HG02938 (cell line): Measurements from ENCODE around the gene GNGT2.

ENCODE experiments used
- ATAC-seq: cut with Tn5 transposase; IDR thresholded peaks from one replicate; pipeline ENCODE4 v1.9.1; 2021; ENCODE audit warnings: mild to moderate bottlenecking, moderate library complexity; ENCODE audit not compliant: unreplicated experiment

Gene GNGT2

DNA sequence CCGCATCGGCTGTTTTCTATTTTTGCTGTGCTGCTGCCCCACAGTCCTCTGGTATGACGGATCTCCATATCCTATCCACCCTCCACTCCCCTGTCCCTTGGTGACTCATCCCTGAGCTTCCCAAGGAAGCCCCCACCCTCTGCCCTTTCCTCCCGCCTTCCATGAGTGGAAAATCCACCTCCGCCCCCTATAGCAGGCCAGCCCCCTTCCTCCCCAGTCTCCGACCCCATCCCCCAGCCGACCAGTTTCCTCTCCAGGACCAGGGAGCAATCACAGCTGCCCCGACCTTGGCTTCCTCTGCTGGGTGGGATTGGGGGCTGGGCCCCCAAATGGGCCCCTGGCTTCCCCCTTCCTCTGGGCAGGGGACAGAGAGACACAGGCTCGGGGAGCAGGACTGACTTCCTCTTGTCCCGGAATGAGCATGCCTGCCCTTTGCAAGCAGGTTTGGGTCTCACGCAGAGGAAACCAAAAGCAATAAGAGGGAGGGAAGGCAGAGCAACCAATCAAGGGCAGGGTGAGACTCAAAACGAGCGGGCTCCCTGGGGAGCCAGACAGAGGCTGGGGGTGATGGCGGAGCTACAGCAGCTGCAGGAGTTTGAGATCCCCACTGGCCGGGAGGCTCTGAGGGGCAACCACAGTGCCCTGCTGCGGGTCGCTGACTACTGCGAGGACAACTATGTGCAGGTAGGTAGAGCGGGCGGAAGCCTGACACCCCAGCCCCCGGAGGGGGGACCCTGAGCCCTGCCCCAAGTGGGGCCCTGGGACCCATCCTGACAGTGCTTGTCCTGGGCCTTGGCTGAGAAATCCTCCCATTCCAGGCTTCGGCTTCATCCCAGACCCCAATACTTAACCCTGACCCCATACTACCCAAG, at the start of gene GNGT2, which contains the start of gene ABI3:
Gene GNGT2 (minus strand): TSS at position 417 of the 872 bp plus-strand sequence. CDS start 3,152 bp downstream, outside the sequence.
Gene ABI3 (plus strand): TSS at position 550 of the 872 bp plus-strand sequence. CDS start 18 bp downstream, at position 568.
- ATAC-seq, result peak; percentile 90

DNA sequence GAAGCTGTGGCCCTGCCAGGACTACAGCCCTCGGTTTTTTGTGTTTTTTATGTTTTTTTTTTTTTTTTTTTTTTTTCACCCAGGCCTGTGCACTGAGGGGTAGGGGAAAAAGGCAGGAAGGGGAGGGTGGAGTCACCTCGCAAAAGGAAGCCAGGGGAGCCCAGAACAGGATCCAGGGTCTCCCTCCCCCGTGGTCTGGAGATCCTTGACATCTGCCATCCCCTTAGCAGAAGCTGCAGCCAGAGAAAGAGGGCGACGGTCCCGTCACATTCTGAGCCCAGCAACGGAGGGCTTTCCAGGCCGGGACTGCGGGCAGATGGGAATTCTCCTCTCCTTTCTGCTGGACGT, 49.3 kb upstream of the GNGT2 start:
- no peak for ATAC-seq

DNA sequence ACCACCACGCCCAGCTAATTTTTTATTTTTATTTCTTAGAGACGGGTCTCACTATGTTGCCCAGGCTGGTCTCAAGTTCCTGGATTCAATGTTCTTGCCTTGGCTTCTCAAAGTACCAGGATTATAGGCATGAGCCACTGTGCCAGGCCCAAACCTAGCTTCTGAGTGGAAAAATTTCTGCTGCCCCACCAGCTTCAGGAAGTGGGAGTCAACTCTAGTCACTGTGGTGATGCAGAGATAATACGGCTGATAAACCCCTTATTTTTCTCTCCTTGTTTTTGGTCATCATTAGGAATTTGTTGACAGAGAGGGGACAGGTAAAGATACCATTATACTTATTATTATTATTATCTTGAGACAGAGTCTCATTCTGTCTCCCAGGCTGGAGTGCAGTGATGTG, 48.0 kb upstream of the GNGT2 start:
- ATAC-seq, result no peak

DNA sequence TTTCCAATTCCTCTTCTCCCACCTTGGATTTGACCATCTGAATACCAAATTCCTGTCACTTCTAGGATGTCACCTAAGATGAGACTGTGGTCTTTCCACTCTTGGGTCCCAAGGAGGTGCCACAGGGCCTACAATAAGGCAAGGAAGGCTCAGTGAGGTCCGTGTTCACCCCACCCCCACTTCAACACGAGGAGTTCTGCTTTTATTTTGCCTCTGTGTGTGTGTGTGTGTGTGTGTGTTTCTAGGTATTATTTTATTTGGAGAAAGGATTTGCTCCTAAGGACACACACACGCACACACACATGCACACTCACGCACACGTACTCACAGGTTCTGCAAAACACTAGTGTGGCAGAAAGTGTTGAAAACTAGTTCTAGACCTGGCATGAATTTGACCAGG, 44.8 kb upstream of the GNGT2 start:
- ATAC-seq, result no peak

DNA sequence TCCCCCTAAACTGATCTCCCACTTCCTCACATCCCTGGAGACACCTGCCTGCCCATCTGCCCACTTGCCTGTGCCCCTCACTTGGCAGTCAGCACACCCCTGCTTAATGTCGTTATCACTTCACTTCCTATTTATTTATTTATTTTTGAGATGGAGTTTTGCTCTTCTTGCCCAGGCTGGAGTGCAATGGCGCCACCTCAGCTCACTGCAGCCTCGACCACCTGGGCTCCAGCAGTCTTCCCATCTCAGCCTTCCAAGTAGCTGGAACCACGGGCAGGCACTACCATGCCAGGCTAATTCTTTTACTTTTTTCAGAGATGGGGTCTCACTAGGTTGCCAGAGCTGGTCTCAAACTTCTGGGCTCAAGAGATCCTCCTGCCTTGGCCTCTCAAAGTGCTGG, 43.7 kb upstream of the GNGT2 start:
- no peak for ATAC-seq

DNA sequence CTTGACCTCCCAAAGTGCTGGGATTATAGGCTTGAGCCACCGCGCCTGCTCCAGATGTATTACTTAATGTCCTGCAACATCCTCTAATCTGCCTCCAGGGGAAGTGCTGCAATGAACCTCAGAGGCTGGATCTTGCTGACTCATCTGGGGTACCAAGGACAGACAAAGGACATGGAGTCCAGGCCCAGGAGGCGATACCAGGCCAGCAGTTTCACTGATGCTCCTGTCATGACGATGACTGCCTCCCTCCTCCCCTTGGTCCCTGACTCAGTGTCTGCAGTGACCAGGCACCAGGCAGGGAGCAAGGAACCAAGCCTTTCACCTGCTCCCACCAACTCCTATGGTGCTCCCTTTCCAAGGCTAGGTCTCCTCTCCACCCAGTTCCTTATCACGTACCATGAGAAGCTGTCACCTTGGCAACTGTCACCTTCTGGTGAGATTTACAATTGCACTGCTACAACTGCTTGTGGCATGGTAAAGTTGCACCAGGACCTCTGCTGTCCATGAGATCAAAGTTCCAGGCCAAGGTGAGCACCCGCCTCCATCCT, 41.8 kb upstream of the GNGT2 start:
- no peak for ATAC-seq

GRCh38 chr17:49249890-49250522, 39.6 kb upstream of the GNGT2 start:
- ATAC-seq, result no peak

DNA sequence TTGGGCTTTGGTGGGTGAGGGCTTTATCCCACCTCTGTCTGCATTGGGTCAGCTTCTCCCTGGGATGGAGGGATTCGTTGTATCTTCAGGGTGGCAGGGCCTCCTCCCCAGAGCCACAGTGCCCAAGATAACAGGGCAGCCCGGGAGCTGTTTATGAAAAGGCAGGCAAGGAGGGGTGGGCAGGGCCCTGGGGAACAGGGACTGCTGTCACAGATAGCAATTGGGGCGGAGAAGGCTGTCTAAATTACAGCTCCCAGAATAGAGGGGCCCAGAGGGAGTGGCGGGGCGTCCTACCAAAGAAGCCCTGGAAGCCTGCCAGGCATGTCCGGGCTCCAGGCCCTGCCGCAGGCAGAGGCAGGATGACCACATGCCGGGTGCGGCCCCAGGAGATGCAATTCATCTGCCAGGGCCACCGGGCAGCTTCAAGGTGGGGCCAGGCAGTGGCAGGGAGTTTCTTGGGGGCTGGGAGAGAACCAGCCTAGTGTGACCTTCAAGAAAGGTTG, 39.0 kb upstream of the GNGT2 start:
- ATAC-seq, result no peak

DNA sequence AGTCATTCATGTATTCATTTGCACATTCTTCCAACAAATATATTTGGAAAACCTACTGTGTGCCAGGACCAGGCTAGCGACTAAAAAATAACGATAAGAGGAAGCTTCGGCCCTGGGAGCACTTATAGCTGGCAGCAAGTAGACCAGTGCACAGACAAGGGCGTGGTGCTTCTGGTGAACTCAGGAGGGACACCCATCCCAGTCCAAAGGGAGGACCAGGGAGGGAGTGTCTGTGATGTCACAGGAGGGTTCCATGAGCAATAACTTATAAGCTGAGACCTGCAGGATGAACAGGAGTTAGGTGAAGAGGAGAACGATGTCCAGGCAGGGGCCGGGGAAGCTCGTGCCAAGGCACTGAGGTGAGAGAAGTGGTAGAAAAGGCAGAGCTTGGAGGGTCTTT, 37.6 kb upstream of the GNGT2 start:
- no peak for ATAC-seq

DNA sequence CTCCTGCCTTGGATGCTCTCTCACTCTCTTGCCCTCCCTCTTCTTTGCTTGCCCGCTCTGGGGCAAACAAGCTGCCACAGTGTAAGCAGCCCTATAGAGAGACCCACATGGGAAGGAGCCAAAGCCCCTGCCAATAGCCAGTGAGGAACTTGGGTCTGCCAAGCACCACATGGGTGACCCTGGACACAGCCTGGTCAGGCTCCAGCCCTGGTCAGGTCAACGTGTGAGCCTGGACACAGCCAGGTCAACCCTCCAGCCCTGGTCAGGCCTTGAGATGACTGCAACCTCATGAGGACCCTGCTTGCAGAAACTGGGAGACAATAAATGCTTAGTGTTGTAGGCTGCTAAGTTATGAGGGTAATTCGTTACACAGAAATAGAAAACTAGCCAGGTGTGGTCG, 34.5 kb upstream of the GNGT2 start:
- ATAC-seq, result no peak

GRCh38 chr17:49242813-49243212, 32.4 kb upstream of the GNGT2 start:
- no peak for ATAC-seq

DNA sequence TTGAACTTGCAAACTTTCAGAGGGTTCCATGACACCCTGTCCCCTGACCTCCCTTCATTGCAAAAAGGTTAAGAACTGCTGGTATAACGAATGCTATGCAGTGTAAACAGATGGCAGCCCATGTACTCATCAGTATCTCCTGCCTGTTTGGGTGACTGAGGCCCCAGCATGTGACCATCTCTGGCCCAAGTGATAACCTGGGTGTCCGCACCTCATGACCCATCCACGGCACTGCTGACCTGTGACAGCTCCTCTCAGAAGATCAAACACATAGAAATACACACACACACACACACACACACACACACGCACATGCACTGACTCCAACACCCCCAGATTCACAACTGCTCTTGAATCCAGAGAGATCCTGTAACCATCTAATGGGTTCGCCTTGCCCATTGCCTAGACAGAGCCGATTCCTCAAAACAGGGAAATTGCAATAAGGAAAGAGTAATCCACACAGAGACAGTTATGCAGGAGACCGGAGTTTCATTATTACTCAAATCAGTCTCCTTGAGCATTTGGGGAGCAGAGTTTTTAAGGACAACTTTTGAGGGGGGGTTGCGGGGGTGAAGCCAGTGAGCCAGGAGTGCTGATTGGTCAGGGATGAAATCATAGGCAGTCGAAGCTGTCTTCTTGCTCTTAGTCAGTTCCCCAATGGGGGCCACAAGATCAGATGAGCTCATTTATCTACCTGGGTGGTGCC, 31.5 kb upstream of the GNGT2 start:
- no peak for ATAC-seq

DNA sequence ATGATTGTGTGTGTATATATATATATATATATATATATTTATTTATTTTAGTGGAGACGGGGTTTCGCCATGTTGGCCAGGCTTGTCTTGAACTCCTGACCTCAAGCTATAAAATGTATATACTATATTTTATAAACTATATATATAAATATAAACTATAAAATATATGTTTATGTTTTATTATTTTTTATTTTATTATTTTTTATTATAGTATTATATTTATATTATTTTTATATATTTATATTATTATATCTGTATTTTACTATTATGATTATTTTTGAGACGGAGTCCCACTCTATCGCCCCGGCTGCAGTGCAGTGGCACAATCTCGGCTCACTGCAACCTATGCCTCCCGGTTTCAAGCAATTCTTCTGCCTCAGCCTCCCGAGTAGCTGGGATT, 30.7 kb upstream of the GNGT2 start:
- ATAC-seq, result no peak

DNA sequence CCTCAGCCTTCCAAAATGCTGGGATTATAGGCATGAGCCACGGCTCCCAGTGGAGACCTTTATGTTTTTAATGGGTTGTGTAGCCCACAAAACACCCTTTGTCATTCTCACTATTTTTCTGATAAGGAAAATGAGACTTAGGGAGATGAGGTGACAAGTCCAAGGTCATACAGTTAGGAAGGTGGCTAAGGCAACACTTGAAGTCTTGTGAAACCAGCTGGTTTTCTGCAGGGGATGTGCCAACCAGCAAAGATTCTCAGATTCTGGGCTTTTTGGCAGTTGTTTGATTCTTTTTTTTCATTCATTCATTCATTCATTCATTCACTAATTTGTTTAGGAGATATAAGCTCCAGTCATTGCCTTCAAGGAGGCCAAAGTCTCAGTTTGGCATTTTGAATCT, 30.2 kb upstream of the GNGT2 start:
- no peak for ATAC-seq

DNA sequence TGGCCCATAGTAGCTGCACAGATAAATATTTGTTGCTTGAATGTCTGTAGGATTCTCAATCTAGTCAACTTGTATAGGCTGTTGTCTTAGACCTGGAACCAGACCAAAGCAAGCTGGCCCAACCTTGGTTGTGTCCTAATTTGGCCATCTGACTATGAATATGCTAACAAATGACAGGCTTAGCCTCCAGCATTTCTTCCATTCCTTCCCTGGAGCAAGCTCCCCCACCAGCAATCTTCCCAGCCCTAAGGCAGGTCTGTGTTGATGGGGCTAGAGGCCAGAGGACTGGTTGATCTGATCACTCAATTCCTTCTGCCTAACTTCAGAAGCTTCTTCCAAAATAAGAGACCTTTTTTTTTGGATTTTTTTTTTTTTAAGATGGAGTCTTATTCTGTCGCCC, 29.6 kb upstream of the GNGT2 start:
- no peak for ATAC-seq

DNA sequence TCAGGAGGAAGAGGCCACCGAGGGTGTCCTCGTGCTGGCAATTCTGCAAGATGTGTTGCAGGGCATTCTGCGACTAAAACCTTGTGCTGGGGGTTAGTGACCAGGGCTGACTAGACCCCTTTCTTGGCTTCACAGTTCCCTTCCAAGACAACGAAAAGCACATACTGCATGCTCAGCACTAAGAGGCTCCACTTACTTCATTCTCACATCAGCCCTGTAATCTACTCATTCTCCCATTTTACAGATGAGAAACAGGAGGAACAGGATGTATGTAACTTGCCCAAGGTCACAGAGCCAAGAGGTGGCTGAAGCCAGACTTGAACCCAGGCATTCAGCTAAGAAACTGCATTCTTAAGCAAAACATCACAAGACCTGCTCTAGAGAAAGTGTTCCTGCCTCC, 25.5 kb upstream of the GNGT2 start:
- ATAC-seq, result no peak

DNA sequence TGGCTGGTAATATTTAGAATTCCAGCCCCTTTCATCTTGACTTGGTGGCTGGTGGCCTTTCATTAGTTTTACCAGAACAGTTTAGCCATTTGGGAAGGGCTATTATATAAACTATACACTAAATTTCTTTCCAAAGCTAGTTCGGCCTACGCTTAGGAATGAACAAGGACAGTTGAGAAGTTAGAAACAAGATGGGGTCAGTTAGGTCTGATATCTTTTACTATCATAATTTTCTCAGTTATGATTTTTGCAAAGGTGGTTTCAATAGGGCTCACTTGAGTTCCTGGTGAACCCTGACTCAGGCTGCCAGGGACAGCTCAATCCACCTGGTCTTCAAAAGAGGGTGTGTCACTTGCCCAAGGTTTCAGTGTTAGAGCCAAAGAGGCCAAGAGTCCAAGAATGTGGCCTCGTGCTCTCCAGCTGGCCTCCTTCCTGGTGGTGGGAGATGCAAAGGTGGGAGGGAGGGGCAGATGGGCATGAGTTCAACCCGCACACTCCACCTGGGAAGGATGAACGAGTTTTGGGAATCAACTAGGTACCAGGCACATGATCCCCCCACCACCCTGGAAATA, 24.2 kb upstream of the GNGT2 start:
- no peak for ATAC-seq

GRCh38 chr17:49231563-49231894, 21.2 kb upstream of the GNGT2 start:
- no peak for ATAC-seq

DNA sequence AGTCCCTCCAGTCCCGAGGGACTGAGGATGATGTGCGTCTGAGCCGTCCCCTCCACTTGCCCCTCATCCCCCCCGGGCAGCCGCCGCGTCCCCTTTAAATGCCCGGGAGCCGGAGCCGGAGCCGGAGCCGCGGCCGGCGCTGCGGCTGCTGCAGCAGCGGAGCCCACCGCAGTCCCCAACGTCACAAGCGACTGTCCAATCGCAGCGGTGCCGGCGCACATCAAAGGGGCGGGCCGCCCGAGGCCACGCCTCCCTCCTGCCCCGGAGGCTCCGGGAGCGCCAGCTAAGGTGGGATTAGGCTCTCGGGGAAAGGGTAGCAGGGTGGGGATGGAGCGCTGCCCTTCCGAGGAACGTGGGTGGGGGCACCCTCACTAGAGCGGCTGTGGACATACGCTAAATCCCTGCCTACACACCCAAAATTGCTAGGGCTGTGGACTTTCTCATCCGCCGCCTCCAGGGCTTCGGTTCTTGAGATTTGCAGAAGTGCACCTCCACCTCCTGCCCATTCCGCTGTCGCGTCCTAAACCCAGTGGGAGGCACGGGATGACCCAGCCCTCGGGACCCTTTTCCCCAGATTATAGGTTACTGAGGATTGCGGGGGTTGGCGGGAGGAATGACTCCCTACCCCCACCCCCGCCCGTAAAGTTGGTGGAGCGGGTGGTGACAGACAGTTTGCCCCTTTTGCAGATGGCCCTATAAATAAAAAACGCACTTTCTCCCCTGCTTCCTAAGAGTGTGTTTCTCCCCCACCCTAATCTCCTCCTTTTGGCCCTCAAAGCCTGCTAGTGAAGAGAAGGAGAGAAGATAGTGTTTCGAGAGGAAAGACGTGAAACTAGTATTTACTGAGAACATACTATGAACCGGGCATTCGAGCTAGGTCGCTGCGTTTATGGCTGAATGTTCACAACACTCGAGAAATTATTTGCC, 20.5 kb upstream of the GNGT2 start, which contains the start of gene PHOSPHO1:
Gene PHOSPHO1 (minus strand): TSS at position 152 of the 927 bp plus-strand sequence. CDS start 4,096 bp downstream, outside the sequence.
- ATAC-seq, result peak; percentile 80
